ENCODE data around the gene TTC34.

TTC34 gene

DNA sequence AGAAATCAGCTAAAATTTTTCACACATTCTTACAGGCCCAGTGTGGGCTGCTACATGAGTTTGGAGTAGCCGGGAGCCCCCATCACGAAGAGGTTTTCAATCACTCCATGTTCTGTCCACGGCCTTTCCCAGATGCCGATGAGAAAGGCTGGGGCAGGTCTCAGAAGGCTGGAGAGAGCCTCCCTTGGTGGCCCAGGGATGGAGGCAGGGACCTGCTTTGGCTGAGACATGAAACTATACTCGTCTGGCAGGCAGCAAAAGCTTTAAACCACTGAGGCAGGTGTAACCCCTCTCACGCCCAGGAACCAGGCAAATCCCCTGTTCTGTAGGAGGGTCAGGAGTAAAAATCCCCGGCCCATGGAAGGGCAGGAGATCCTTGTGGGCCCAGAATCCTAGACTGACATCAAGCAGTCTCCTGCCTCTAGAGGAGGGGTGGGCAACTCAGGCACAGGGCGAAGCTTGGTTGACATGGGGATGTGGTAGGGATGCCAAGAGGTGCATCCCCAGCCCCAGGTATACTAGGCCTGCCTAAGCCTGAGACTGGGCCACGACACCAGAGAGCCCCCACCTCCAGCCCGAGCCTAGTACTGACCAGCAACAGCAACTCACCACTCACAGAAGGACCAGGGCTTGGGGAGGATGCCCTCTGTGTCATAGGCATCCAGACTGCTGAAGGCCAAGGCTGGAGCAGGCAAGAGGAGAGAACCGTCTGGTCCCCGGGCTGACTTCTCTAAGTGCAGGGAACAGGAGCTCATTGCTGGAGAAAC, 177.7 kb downstream of the TTC34 start:
- DNase-seq, result no peak

DNA sequence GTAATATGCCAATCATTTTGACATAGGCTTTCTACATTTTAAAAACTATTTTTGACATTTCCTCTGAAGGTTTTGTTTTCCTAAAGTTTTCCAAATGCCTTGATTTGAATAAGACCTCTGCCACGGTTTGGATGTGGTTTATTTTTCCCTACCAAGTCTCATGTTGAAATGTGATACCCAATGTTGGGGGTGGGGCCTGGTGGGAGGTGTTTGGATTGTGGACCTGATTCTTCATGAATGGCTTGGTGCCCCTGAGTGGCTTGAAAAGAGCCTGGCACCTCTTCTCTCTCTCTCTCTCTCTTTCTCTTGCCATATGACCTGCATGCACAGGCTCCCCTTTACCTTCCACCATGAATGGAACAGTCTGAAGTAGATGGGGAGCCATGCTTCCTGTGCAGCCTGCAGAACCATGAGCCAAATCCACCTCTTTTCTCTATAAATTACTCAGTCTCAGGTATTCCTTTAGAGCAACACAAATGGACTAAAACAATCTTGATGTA, 183.5 kb downstream of the TTC34 start:
- DNase-seq, result no peak

DNA sequence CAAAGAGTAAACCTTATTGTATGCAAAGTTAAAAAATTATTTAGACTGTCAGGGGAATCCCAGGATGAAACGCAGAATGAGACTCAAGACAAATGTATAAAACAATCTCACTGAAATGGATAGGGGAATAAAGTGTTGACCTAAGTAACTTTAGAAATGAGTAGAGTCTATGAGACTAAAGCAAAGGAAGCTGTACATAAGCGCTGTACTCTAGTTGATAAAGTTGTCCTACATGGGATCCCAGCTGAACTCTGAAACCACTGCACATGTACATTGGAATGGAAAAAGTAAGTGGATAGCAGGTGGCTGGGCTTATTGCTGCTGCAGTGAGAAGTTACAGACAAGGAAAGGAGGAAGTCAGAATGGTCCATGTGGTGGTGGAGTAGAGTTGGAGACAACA, 187.3 kb downstream of the TTC34 start:
- DNase-seq, result no peak

DNA sequence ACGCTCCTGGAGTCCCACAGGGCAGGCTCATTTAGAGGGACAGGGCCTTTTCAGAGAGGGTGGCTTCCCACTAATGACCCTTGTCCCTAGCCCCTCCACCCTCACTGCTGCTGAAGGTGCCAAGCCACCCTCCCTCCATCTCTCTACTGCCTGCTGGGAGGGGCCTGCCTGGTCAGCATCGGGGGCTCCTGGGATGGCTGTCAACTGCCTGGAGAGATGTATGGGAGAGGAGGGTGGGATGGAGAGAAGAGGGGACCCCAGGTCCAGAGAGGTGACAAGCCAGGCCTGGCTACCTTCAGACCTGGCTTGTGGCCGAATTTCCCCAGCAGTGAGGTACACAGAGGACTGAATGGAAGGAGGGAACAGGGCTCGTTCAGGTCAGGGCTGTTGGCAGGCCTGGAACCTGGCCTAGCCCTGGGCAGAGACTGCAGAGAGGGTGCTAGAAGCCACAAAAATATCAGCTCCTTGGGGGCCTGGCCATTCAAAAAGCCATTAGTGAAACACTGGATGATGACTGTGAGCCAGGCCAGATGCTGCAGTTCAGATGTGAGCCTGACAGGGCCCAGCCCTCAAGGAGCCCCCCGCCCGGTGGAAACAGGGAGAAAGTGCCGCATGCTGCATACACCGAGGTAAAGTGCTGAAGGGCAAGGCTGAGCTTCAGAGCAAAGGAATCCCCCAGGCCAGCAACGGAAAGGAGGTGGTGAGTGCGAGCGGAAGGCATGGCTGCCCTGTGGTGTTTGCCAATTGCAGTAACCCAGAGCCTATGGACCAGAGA, 188.7 kb downstream of the TTC34 start:
- DNase-seq, result no peak

DNA sequence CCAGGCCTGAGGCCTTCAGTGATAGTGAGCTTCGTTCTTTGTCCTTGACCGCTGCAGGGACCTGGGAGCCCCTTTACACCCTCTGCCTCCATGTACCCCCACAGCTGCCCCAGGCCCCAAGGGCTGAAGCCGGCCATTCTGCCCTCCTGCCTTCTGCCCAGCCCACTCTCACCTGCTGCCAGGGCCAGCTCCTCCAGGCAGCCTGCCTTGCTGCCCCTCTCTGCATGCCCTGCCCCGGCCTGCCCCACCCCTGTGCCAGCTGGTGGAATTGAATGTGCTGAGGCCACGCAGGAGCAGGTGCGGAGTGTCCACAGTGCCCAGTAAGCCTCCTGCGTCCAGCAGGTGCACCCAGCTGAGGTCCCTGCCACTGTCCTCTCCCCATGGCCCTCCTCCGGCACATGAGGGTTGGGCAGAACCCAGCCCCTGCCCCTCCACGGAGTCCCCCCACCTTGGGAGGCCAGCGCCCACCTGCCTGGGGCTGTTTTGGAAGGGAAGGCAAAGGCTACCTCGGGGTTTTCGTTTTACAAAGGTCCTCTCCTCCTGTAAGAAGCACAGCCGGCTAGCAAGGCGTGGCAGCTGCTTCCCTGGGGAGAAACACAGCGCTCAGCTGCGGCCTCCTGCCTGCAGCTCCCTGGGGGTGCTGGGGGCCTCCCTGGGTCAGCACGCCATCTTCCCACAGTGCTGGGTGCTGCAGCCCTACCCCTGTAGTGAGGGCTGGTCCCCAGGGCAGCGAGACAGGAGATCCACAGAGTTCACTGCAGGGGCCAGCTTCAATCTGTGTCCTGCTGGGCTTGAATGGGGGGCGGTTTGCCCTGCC, 189.7 kb downstream of the TTC34 start:
- no peak for DNase-seq

DNA sequence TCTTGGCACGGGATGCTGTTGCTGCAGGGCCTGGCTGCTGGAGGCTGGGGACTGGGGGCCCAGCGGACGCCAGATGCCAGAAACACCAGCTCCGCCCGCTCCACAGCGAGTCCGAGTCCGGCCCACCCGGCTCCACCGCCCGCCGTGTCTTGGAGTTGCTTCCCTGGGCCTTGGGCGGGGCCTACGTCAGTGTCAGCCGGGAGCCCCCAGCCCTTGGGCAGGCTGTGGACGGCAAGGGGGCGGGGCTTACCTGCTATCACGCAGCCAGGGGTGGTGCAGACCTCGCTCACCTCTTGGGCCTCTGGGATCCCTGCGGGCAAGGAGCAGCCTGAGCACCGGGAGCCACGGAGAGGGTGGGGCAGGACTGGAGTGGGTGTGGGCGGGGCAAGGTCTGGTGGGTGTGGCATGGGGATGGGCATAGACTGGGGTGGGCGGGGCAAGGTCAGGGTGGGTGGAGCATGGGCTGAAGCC, 190.4 kb downstream of the TTC34 start:
- DNase-seq, result no peak

DNA sequence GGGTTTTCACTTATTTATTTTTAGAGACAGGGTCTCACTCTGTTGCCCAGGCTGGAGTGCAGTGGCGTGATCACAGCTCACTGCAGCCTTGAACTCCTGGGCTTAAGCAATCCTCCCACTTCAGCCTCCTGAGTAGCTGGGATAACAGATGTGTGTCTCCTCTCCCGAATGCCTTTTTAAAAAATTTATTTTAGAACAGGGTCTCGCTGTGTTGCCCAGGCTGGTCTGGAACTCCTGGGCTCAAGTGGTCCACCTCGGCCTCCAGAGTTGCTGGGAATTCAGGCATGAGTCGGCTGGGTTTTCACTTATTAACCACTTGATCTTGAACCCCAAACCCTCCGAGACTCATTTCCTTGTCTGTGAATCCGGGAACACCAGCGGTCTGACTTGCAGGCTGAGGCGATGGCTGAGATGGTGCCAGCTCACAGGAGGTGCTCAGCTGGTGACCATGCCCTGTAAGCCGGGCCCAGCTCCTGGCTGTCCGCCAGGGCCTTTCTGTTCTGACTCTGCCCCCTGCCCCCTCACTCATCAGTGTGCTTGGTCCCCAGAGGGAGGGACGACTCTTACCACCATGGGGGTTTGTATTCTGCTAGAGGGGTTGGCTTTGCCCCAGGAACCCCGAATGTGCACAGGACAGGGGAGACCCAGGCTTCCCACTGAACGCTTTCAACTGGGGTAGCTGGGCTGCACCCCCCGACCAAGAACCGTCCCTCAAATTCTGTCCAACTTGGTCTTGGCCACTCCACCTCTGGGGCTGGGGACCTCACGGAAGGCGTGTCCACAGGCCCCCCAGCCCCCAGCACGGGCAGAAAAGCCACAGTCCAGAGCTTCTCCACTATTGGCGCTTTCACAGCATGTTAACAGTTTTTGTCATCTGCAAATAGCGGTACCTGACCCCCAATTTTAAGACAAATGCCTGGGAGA, 191.2 kb downstream of the TTC34 start:
- DNase-seq, result no peak

DNA sequence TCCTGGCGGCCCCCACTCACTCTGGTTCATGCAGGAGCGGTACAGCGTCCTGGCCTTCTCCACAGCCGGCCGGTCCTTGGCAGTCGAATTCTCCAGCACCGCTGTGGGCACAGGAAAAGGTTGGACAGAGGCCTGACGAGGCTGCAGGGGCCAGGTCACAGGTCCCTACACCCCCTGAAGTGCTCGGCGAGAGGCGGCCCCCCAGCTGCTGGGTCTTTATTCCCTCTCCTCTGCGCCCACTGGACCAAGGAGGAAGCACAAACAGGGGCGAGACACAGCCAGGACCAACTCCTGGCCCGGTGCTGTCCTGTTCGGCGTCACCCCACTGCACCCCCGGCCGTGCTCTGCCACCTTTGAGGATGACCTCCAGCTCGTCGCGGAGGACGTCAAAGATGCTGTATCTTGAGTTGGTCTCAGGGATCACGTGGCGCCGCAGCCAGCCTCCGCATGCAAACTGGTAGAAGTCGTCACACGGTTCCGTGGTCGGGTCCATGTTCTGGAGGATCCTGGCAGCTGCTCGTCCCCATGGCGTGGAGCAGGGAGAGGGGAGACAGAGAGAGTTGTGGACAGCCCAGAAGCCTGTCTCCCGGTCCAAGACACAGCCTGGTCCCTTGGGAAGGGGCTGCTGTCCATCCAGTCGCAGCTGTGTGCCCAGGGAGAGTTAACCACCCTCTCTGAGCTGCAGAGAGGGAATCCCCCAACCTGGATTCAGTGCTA, 192.0 kb downstream of the TTC34 start:
- no peak for DNase-seq

DNA sequence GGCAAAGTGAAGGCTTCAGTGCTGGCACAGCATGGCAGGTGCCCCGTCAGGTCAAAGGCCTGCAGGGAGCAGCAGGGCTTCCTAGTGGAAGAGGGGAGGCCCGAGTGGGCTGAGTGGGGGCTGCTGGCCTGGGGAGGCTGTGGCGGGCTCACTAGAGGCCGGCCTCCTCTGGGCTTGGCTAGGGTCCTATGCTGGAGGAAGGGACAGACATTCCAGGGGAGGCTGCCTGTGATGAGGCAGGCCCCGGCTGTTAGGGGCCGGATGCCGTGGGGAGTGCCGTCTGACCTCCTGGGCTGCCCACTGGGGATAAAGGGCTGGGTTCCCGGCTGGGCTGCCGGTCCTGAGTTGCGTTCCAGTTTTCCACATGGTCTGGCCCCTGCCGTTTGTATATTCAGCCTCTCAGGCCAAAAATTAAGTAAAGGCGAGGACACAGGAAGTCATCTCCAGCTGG, 193.8 kb downstream of the TTC34 start:
- no peak for DNase-seq

DNA sequence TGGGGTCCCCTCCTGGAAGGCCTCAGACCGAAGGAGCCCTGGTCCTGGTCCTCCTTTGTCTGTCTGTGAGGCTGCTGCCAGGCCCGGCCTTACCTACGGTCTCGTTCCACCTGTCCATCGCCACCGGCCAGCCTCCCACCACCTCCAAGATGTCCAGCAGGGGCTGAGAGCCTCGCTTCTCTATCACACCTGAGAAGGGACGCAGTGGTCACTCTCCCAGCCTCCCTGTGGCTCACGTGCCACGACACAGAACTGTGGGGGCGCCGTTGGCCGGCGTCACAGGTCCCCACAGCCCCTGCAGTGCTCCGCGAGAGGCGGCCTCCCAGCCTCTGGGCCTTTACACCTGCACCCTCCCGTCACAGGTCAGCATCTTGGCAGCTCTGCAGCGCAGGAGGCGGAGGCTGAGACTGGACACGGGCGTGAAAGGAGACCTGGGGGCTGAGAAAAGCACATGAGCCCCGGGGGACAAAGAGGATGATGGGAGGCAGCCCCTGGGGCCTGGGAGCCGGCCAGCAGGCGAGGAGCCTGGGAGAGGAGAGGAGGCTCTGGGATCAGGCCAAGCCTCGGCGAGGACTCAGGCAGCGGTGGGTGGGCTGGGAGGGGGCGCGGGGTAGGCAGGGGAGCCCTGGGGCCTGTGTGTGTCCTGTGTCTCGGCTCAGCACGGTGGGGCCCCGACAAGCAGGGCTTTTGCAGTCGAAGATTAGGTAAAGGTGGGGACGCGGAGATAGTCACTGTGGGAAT, 194.4 kb downstream of the TTC34 start:
- no peak for DNase-seq

DNA sequence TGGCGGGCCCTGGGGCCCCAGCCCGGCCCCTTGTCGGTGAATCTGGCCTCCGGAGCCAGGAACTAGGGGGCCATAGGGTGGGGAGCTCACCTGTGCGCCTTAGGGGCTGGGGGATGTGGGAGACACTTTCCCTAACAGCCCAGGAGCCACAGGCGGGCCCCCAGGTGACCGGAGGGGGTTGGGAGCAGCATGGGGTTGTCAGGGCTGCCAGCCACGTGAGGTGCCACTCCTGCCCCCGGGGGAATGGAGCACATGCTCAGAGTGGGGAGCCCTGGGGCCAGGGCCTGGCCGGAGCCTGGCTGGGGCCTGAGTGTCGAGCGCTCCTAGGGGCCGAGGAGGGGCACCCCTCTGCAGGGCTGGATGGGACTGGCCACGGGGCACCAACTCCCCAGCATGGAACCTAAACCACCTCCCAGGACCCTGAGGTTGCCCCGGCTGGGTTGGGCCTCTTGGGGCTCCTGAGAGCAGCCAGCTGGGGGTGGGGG, 195.1 kb downstream of the TTC34 start:
- no peak for DNase-seq

DNA sequence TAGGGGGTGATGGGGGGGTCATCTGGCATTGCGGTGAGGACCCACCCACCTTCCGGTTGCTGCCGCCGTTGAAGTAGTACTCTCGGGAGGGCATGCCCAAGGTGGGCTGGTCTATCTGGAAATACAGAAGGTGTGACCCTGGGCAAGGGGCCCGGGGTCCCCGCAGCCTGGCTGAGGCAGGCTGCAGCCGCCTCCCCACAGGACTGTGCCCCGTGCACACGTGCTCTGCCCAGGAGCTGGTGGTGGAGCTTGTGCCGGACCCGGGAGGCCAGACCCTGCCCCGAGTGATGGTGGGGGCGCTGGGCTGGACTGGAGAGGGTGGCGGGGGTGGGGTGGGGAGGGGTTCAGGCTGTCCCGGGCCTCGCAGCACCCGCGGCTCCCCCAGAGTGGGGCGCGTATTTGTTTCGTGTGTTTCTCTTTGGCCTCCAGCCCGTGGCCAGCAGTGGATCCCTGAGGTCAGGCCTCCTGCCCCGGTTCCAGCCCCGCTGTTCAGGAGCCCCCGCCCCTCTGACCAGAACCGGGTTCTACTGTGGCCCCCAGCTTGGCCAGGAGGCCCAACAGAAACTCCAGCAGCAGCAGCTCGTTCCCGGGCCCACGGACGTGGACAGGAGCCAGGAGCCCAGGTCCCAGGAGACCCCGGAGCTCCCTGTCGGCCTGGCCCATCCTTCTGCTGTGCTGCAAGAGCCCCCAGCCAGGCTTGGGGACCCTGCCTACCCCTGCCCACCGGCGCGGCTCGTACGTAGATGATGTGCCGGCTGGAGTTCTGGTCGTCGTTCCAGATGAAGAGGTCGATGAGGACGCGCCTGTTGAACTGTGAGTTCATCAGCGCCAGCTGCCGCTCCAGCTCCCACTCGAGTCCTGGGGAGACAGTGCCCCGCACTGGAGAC, 195.7 kb downstream of the TTC34 start:
- no peak for DNase-seq

DNA sequence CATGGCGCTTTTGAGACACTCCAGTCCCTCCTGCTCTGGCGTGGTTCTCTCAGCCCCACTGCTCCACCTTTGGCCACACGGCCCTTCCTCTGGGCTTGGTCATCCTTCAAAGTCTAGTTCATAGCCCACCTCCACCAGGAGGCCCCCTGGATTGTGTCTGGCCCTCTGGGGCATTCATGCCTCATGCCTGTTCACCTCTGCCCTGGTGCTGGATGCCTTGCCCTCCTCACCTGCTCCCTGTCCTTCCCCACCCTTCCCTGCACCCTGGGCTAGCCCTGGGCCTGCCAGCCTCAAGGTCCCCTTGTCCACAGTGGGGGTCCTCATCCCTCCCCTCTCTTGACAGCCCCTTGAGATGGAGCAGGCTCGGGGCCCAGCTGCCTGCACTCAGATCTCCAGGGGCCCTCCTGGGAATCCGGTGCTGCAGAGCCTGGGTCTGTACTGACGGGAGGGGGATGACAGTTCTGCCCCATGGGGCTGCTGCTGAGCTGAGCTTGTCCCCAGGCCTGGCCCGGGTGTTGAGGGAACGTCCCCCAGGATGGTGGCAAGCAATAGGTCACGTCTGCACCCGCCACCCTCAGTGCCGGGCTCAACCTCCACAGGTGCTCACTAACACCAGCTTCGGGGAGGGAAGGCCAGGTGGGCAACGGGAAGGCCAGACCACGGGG, 196.5 kb downstream of the TTC34 start:
- DNase-seq, result no peak

DNA sequence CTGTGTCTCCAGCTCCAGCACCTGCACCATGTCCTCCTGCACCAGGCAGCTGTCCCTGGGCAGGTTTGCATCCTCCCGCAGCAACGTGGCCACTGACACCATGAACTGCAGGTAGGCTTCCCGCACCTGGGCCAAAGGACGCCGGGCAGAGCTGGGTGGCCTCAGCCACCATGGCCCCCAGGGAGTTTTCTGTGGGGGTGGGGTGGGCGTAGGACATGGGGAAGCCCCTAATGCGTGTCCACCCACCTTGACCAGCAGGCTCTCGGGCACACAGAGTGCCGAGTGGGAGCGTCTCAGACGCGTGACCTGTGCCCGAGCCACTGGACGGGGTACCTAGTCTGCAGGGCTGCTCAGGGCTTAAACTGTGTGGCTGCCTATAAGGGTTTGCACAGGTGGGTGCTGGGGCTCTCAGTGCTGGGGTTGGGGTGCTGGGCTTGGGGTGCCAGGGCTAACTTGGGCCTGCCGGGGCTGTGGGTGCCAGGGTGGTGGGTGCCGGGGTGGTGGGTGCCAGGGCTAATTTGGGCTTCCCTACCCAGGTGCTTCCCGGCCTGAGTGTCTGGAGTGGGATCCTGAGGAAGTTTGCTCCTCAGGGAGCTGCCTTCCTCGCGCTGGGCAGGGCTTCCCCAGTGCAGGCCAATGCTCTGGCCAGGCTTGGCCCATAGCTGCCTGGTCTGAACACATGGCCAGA, 197.2 kb downstream of the TTC34 start:
- DNase-seq, result no peak

DNA sequence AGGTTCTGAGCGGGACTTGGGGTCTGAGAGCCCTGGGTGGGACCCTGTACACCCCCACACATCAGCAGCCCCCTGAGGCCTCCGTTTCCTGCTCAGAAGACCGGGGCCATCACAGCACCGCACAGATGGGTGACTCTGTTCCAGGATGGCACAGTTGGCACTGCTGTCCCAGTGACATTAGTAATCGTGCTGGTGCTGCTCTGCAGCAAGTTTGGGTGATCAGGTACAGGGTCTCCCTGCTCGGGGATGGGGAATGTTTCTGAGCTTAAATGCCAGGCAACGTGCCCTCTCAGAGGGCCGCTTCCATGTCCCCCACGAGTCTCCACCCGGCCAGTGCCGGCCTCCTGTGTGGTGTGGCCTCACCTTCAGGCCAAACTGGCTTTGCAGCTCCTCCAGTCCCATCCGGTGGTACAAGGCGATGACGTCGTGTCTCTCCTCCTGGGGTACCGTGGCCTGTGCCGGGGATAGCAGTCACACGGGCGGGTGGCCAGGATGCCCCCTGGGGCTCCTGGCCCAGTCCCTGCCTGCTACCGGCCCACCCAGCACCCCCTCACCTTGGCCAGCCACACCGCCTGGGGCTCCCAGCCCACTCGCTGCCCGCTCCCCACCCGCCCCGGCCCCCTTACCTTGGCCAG, 197.9 kb downstream of the TTC34 start:
- DNase-seq, result no peak

DNA sequence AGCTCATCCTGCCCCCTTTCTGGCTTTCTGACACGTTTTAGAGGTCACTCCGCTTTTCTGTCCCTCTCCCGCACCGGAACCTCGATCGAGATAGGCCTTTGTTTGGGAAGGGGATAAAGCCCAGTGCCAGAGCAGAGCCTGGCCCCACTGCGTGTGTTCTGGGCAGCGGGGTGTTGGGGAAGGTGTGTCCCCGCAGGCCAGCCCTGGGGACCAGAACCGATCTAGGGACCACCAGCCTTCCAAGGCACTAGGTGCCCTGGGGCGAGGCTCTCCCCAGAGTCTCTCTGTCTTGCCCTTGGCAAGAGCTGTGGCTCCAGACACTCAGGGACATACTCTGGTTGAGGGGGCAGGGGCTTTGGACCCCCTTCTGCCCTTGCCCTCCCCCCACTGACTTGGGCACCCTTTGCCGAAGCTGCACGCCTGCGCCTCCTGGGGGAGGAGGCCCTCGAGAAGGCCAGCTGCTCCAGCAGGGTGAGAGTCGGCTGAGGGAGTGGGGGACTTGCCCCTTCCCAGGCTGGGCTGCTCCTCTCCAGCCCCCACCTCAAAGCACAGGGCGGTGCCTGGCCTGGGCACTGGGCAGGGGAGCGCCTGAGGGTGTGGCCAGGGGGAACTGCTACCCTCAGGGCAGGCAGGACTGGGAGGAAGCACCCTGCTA, 198.5 kb downstream of the TTC34 start:
- DNase-seq, result no peak

DNA sequence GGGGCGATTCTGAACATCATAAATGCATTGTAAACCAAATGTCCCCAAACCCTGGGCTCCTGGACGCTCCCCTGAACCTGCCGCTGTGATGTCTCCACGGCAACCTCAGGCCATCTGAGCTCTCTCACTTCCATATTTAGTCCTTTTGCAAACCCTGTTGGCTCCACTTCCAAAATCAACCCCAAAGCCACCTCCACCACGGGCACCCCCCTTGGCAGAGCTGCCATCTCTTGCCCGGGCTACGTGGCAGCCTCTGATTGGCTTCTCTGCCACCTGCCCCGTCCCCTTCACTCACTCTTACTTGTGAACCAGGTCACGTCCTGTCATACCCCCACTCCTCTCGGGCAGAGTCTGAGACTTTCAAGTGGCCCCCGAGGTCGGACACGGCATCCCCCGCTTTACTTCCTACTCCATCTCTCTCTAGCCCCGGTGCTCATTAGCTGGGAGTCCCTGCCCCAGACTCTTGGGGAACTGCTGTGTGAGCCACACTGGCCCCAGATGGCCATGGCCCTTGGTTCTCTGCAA, 199.1 kb downstream of the TTC34 start:
- DNase-seq, result no peak

Measured in NCI-H446 treated with DMSO at 0.1 percent for 48 hours (cell line).